Gastrocnemius medialis (tissue), 4 donors: Measurements from ENCODE around the gene KRTAP5-4. TPM values are rescaled to one million over a fixed set of nuclear protein-coding genes. Genes with fewer than 3 reads are reported as not detected.

Experiments
- ATAC-seq, 2 donors: fragments of 150-250 bp; one replicate each; pipeline ENCODE4 v1.9.1; 2016
- DNase-seq, 2 donors: peaks; one replicate each; pipeline ENCODE4 v3.0.0-alpha.2; 2019
- H3K27ac ChIP-seq, 4 donors: fragments of 200-600 bp; sonication (generic); 1 replicate in 1 of 4; 2 replicates in 3 of 4; pipeline ENCODE4 v1.5.1; 2016 to 2018; ENCODE audit warnings: mild to moderate bottlenecking in 2 of 4, moderate library complexity in 1 of 4
- H3K27me3 ChIP-seq, 3 donors: fragments of 200-600 bp; sonication (generic) in 2 of 3; 1 replicate in 1 of 3; 2 replicates in 2 of 3; pipeline versions ENCODE4 v1.5.1 to v1.6.0; 2016 to 2019; ENCODE audit warnings: mild to moderate bottlenecking in 1 of 3, moderate library complexity in 1 of 3
- H3K36me3 ChIP-seq, 2 donors: fragments of 200-600 bp; sonication (generic) in 1 of 2; one replicate each; pipeline ENCODE4 v1.5.1; 2017 to 2018
- H3K4me1 ChIP-seq, 2 donors: fragments of 200-600 bp; sonication (generic) in 1 of 2; one replicate each; pipeline ENCODE4 v1.5.1; 2016 to 2017; ENCODE audit warnings: mild to moderate bottlenecking in 2 of 2
- H3K4me3 ChIP-seq, 4 donors: fragments of 200-600 bp; sonication (generic) in 3 of 4; 1 replicate in 1 of 4; 2 replicates in 3 of 4; pipeline ENCODE4 v1.5.1; 2016 to 2019; ENCODE audit warnings: mild to moderate bottlenecking in 2 of 4
- H3K9me3 ChIP-seq, 3 donors: fragments of 200-600 bp; sonication (generic) in 2 of 3; 1 replicate in 1 of 3; 2 replicates in 2 of 3; pipeline ENCODE4 v1.5.1; 2016 to 2019
- POLR2A ChIP-seq, 2 donors: fragments of 450-650 bp; IDR thresholded peaks; one replicate each; pipeline ENCODE4 v1.6.1; 2017; ENCODE audit warnings: antibody characterized with exemption in 2 of 2, mild to moderate bottlenecking in 2 of 2, moderate library complexity in 2 of 2
- in situ Hi-C, 4 donors: fragments of 200-750 bp; cut with MboI; loops; one replicate each; pipeline versions ENCODE4 v1.15.0 to v1.8.0; 2017; ENCODE audit warnings: low sequenced_read_pairs in 4 of 4
- intact Hi-C: fragments of 100-400 bp; cut with DNase I; formaldehyde crosslinking; loops from one replicate; pipeline ENCODE4 v1.15.1; 2023; ENCODE audit warnings: low total_unique reads
- total RNA-seq, 4 donors: library from RNA; depleted of rRNA; stranded (reverse); fragments of >200 nt; gene quantifications; one replicate each; pipeline versions ENCODE4 v1.1.0 to v1.2.3, GENCODE V29; 2016
- TF ChIP-seq, protein P1 (sequence below), 5 experiments: fragments of 450-650 bp in 3 of 5; fragments of 200-600 bp in 2 of 5; sonication (generic) in 2 of 5; IDR thresholded peaks in 4 of 5; conservative IDR thresholded peaks in 1 of 5; 1 replicate in 4 of 5; 2 replicates in 1 of 5; pipeline ENCODE4 v1.5.1; 2016 to 2019; ENCODE audit warnings: antibody characterized with exemption in 5 of 5, mild to moderate bottlenecking in 3 of 5, moderate library complexity in 3 of 5

Gene KRTAP5-4
- total RNA-seq, 4 donors from 2014 or later = not detected

DNA sequence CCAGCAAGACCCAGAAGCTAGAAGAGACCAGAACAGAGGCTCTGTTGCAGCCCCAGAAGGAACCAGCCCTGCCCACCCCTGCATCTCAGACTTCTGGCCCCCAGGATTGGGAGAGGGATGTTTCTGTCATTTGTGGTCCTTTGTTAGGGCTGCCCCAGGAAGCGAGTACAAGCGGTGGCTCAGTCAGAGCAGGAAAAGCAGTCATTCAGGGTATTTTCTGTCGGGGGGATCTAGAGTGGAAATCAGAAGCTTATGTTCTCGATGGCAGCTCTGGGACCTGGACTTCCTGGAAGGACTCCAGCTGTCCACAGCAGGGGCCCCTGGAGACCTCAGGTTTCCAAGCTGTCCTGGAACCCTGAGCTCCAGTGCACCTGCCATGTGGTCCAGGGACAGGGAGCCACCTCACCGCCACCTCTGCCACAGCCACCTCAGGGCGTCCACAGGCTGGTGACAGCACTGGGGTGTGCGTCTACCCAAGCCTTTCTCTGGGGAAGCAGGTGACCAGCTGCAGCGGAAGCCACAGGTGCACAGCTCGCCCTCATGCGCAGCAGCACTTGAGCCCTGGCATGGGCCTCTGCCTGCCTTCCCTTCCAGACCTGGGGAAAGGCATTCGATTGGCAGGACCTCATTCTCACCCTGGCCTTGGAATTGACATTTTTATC is 10.2 kb upstream of the KRTAP5-4 start:
- Histone ChIP-seq H3K4me3 (no peak overlapping the region), H3K9me3 (no peaks in the 10 kb centered on the region), H3K27me3 (peaks cover 0 to 11% (median 4%) of the 10 kb centered on the region in 3 donors), H3K27ac (no peak overlapping the region), H3K4me1 (no peaks in the 10 kb centered on the region), H3K36me3 (no peaks in the 10 kb centered on the region)
- ATAC-seq (no peak), DNase-seq (no peak)
- in situ Hi-C loops = no loop called here
- intact Hi-C loops = no loop called here
- no peak for TF ChIP-seq POLR2A (IDR thresholded peaks at IDR 0.05)
- TF ChIP-seq, protein P1, sequence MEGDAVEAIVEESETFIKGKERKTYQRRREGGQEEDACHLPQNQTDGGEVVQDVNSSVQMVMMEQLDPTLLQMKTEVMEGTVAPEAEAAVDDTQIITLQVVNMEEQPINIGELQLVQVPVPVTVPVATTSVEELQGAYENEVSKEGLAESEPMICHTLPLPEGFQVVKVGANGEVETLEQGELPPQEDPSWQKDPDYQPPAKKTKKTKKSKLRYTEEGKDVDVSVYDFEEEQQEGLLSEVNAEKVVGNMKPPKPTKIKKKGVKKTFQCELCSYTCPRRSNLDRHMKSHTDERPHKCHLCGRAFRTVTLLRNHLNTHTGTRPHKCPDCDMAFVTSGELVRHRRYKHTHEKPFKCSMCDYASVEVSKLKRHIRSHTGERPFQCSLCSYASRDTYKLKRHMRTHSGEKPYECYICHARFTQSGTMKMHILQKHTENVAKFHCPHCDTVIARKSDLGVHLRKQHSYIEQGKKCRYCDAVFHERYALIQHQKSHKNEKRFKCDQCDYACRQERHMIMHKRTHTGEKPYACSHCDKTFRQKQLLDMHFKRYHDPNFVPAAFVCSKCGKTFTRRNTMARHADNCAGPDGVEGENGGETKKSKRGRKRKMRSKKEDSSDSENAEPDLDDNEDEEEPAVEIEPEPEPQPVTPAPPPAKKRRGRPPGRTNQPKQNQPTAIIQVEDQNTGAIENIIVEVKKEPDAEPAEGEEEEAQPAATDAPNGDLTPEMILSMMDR (IDR thresholded peaks at IDR 0.05 in 4 of 5, conservative IDR thresholded peaks at IDR 0.05 in 1 of 5) = no peak

DNA sequence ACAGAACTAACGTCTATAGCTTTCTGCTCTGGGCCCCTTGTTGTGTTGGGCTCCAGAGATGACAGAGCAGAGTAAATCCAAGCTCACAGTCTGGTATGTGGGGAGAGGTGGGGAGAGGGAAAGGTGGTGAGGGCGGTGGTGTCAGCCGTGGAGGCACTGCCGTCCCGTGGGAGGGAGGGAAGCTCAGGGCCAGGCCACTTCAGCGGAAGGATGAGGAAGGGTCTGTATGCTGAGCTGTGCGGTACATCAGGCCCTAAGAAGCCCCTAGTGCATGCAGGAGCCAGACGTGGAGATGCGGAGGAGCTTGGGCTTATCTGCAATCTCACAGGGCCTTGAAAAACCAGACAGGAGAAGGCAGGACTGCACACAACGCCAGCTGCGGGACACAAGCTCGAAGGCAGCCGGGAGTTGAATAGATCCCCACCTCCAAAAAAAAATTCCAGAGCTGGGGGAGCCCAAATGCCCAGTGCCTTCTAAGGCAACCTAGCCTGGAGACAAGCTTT is 9.2 kb upstream of the KRTAP5-4 start:
- intact Hi-C loops (no loop called here), in situ Hi-C loops (no loop called here)
- Histone ChIP-seq H3K36me3 (no peaks in the 10 kb centered on the region), H3K27me3 (peaks cover 0 to 11% (median 4%) of the 10 kb centered on the region in 3 donors), H3K27ac (no peak overlapping the region), H3K4me3 (no peak overlapping the region), H3K4me1 (no peaks in the 10 kb centered on the region), H3K9me3 (no peaks in the 10 kb centered on the region)
- no peak for ATAC-seq
- no peak for TF ChIP-seq POLR2A (IDR thresholded peaks at IDR 0.05)
- TF ChIP-seq, protein P1 (IDR thresholded peaks at IDR 0.05 in 4 of 5, conservative IDR thresholded peaks at IDR 0.05 in 1 of 5) = no peak
- no peak for DNase-seq

DNA sequence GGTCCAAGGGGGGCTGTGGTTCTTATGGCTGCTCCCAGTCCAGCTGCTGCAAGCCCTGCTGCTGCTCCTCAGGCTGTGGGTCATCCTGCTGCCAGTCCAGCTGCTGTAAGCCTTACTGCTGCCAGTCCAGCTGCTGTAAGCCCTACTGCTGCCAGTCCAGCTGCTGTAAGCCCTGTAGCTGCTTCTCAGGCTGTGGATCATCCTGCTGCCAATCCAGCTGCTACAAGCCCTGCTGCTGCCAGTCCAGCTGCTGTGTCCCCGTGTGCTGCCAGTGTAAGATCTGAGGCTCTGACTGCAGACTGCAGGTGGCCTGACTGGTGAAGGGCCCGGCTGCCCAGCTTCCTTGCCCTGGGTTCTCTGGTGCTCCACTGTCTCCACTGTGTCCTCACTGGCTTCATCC is 8.3 kb upstream of the KRTAP5-4 start:
- ATAC-seq = no peak

GRCh38 chr11:1629326-1630185 is 7.6 kb upstream of the KRTAP5-4 start, which contains the start of gene KRTAP5-5:
Gene KRTAP5-5, plus strand, starts transcription at chr11:1629775. Its CDS starts 66 bp downstream, at chr11:1629841.
- no peak within 1 kb of the TSS for H3K4me3 ChIP-seq
- H3K27me3 ChIP-seq = peaks cover 0 to 11% (median 4%) of the 10 kb centered on the region in 3 donors
- TF ChIP-seq POLR2A (IDR thresholded peaks at IDR 0.05) = no peak
- TF ChIP-seq, protein P1 (IDR thresholded peaks at IDR 0.05 in 4 of 5, conservative IDR thresholded peaks at IDR 0.05 in 1 of 5) = no peak
- ATAC-seq (no peak), DNase-seq (no peak)
- no peak within 1 kb of the TSS for H3K27ac ChIP-seq
- no peaks in the 10 kb centered on the region for H3K4me1 ChIP-seq
- intact Hi-C loops (loop anchor here (2.0 kb wide), 1 partner anchor 55 kb away; no protein-coding TSS in a partner anchor), in situ Hi-C loops (no loop called here)
- no peaks in the 10 kb centered on the region for H3K36me3 ChIP-seq
- no peaks in the 10 kb centered on the region for H3K9me3 ChIP-seq

More for the DNA sequence above, 8.3 kb upstream of the KRTAP5-4 start:
- DNase-seq = no peak
- intact Hi-C loops = no loop called here
- Histone ChIP-seq H3K27me3 (peaks cover 0 to 11% (median 4%) of the 10 kb centered on the region in 3 donors), H3K4me3 (no peak overlapping the region), H3K36me3 (no peaks in the 10 kb centered on the region), H3K9me3 (no peaks in the 10 kb centered on the region), H3K27ac (no peak overlapping the region), H3K4me1 (no peaks in the 10 kb centered on the region)
- TF ChIP-seq, protein P1 (IDR thresholded peaks at IDR 0.05 in 4 of 5, conservative IDR thresholded peaks at IDR 0.05 in 1 of 5) = no peak
- no peak for TF ChIP-seq POLR2A (IDR thresholded peaks at IDR 0.05)
- in situ Hi-C loops = no loop called here
